ENCODE data around the gene MXRA8.
A peak's percentile ranks its signal among the peaks of the same experiment; 100 is the strongest.

MXRA8 gene

DNA sequence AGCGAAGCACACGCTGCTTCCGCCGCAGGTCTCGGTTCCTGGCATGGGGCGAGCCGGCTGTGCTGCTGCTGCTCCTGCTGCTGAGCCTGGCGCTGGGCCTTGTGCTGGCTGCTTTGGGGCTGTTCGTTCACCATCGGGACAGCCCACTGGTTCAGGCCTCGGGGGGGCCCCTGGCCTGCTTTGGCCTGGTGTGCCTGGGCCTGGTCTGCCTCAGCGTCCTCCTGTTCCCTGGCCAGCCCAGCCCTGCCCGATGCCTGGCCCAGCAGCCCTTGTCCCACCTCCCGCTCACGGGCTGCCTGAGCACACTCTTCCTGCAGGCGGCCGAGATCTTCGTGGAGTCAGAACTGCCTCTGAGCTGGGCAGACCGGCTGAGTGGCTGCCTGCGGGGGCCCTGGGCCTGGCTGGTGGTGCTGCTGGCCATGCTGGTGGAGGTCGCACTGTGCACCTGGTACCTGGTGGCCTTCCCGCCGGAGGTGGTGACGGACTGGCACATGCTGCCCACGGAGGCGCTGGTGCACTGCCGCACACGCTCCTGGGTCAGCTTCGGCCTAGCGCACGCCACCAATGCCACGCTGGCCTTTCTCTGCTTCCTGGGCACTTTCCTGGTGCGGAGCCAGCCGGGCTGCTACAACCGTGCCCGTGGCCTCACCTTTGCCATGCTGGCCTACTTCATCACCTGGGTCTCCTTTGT, 24.7 kb downstream of the MXRA8 start:
- DNase-seq = no peak

DNA sequence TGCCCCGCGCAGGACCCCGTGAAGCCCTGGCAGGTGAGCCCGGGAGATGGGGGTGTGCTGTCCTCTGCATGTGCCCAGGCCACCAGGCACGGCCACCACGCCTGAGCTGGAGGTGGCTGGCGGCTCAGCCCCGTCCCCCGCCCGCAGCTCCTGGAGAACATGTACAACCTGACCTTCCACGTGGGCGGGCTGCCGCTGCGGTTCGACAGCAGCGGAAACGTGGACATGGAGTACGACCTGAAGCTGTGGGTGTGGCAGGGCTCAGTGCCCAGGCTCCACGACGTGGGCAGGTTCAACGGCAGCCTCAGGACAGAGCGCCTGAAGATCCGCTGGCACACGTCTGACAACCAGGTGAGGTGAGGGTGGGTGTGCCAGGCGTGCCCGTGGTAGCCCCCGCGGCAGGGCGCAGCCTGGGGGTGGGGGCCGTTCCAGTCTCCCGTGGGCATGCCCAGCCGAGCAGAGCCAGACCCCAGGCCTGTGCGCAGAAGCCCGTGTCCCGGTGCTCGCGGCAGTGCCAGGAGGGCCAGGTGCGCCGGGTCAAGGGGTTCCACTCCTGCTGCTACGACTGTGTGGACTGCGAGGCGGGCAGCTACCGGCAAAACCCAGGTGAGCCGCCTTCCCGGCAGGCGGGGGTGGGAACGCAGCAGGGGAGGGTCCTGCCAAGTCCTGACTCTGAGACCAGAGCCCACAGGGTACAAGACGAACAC, 25.4 kb downstream of the MXRA8 start:
- DNase-seq = no peak

DNA sequence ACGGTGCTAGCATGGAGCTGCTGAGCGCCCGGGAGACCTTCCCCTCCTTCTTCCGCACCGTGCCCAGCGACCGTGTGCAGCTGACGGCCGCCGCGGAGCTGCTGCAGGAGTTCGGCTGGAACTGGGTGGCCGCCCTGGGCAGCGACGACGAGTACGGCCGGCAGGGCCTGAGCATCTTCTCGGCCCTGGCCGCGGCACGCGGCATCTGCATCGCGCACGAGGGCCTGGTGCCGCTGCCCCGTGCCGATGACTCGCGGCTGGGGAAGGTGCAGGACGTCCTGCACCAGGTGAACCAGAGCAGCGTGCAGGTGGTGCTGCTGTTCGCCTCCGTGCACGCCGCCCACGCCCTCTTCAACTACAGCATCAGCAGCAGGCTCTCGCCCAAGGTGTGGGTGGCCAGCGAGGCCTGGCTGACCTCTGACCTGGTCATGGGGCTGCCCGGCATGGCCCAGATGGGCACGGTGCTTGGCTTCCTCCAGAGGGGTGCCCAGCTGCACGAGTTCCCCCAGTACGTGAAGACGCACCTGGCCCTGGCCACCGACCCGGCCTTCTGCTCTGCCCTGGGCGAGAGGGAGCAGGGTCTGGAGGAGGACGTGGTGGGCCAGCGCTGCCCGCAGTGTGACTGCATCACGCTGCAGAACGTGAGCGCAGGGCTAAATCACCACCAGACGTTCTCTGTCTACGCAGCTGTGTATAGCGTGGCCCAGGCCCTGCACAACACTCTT, 26.2 kb downstream of the MXRA8 start:
- DNase-seq = no peak

DNA sequence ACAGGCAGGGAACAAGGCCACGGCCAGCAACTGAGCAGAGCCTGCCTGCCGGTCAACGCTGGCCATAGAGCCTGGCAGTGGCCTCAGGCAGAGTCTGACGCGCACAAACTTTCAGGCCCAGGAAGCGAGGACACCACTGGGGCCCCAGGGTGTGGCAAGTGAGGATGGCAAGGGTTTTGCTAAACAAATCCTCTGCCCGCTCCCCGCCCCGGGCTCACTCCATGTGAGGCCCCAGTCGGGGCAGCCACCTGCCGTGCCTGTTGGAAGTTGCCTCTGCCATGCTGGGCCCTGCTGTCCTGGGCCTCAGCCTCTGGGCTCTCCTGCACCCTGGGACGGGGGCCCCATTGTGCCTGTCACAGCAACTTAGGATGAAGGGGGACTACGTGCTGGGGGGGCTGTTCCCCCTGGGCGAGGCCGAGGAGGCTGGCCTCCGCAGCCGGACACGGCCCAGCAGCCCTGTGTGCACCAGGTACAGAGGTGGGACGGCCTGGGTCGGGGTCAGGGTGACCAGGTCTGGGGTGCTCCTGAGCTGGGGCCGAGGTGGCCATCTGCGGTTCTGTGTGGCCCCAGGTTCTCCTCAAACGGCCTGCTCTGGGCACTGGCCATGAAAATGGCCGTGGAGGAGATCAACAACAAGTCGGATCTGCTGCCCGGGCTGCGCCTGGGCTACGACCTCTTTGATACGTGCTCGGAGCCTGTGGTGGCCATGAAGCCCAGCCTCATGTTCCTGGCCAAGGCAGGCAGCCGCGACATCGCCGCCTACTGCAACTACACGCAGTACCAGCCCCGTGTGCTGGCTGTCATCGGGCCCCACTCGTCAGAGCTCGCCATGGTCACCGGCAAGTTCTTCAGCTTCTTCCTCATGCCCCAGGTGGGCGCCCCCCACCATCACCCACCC, 27.0 kb downstream of the MXRA8 start, which contains the start of gene TAS1R3:
TSS of gene TAS1R3 (plus strand) at position 213 of the 898 bp plus-strand sequence. CDS start at position 279, 66 bp downstream.
- DNase-seq = no peak

DNA sequence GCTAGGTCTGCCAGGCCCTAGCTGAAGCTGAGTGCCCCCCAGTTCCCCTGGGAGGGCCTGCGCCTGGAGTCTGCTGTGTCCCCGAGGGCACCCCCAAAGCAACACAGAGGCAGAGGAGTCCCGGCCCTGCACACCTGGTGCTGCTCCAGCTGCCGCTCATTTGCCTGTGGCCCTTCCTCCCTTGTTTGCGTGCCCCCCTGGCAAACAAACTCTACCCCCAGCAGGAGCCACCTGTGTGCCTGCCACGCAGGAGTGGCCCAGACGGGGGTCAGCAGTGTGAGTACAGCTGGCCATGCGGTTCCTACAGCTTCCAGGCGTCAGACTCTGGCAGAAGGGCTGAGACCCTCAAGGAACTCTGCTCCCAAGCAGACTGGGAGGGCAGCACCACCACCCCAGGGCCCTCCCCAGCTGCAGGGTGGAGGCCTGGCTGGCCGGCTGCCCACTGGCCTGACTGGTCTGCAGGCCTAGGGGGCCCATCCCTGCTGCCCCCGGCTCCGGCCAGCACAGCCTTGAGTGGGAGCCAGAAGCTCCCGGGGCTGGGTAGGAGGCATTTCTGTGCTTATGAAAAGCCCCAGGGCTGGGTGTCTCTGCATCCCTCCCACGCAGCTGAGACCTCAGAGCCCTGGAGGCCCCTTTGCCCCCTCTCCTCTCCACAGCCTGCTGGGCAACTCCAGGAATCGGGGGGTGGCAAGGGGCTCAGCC, 27.8 kb downstream of the MXRA8 start:
- no peak for DNase-seq

DNA sequence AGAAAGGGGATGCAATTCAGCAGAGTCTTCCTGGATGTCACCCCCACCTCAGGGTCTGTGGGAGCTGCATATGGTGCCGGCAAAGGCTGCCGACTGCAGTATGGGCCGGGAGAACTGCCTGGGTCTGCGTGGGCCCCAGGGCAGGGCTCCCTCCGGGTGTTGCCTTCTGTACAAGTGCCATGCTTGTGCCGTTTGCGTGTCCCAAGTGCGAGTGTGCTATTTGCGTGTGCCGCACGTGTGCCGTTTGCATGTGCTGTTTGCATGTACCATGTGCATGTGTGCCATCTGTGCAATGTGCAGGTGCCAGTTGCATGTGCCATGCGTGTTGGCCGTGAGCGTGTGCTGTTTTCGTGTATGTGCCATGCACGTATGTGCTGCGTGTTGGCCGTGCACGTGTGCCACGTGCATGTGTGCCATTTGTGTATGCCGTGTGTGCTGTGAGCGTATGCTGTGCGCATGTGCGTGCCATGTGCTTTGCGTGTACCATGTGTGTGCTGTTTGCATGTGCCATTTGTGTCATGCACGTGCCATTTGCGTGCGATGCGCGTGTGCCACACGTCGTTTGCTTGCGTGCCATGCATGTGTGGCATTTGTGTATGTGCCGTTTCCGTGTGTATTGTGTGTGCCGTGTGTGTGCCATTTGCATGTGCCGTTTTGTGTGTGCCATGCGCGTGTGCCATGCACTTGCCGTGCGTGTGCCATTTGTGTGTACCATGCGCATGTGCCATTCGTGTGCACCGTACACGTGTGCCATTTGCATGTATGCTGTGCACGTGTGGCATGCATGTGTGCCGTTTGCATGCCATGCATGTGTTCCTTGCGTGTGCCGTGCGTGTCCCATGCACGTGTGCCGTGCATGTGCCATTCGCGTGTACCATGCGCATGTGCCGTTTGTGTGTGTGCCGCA, 28.8 kb downstream of the MXRA8 start:
- no peak for DNase-seq

DNA sequence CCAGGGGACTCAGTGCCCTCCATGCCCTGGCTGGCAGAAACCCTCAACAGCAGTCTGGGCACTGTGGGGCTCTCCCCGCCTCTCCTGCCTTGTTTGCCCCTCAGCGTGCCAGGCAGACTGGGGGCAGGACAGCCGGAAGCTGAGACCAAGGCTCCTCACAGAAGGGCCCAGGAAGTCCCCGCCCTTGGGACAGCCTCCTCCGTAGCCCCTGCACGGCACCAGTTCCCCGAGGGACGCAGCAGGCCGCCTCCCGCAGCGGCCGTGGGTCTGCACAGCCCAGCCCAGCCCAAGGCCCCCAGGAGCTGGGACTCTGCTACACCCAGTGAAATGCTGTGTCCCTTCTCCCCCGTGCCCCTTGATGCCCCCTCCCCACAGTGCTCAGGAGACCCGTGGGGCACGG, 30.1 kb downstream of the MXRA8 start:
- DNase-seq = no peak

DNA sequence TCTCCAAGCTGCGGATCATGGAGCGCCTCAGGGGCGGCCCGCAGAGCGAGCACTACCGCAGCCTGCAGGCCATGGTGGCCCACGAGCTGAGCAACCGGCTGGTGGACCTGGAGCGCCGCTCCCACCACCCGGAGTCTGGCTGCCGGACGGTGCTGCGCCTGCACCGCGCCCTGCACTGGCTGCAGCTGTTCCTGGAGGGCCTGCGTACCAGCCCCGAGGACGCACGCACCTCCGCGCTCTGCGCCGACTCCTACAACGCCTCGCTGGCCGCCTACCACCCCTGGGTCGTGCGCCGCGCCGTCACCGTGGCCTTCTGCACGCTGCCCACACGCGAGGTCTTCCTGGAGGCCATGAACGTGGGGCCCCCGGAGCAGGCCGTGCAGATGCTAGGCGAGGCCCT, 31.1 kb downstream of the MXRA8 start:
- DNase-seq = no peak

DNA sequence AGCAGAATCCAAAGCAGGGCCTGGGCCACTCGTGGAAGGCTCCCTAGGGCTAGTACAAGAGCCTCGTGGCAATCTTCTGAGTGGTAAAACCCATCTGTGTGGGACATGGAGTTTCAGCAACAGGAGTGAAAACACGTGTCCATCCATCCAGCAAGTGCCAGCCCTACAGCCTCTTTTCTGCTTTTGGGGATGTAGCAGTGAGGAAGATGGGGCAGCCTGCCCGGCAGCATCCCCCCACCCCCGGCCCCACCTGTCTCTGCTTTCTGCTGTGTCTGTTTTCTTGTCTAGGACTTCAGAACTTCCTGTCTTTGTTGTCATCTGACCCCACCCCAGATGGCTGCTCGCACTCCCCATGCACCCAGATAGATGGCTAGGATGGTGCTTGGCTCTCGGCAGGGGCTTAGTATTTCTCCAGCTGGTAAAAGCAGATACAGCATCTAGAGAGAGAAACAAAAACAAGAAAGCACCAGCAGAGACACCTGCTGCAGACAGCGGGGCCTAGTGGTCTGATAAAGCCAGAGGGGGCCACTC, 32.2 kb downstream of the MXRA8 start:
- no peak for DNase-seq

DNA sequence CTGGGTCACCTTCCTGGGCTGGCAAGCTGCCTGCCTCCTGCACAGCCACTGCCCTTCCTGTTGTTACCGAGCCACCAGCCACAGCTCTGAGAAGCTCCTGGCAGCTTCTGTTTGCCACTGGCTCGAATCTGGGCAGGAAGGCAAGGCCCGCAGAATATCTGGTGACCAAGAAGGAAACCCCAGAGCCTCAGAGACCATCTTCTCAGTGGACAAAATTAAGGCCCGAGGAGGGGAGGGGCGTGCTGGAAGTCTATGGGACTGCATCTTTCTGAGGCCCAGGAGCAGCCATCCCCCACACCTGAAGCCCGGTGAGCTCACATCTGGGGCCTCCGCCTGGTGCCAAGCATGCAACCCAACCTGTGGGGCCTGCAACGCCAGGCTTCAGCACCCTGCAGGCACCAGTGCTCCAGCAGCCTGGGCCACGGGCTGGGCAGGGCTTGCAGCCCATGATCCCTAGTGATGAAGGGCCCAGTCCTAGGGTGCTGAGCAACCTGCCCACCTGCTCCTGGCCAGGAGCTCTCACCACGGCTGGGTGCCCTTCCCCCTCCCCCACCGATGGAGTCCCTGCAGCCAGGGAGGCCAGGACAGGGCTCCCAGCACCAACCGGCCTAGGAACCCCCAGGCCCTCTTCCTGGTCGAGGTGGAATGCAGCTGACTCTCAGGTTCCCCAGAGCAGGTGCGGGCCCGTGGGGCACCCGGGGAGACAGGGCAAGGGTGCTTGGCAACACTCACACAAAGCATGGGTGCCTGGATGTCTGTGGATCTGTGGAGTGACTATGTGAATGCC, 32.9 kb downstream of the MXRA8 start:
- no peak for DNase-seq

DNA sequence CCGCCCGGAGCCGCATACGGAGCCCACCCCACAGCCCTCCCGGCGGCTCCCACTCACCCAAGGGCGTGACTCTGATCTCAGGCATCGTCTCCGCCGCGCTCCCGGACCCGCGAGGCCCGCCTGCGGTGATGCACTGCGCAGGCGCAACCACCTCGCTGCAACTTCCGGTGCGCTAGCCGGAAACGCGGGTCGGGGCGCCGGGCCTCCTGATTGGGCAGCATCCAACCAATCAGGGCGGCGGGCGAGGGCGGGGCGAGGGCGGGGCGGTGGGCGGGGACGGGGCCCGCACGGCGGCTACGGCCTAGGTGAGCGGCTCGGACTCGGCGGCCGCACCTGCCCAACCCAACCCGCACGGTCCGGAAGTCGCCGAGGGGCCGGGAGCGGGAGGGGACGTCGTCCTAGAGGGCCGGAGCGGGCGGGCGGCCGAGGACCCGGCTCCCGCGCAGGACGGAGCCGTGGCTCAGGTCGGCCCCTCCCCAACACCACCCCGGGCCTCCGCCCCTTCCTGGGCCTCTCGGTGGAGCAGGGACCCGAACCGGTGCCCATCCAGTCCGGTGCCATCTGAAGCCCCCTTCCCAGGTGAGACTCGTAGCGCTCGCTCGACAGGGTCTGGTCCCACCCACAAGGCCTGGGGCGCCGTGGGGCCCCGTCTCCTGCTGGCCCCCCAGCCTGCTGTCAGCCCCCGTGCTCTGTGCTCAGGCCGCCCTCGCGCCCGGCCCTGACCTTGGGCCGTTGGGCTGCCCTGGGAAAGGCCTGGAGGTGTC, 33.6 kb downstream of the MXRA8 start, which contains the start of the genes CPTP and INTS11:
TSS of gene CPTP (plus strand) at position 279 of the 764 bp plus-strand sequence. CDS start 2,109 bp downstream, outside the sequence.
TSS of gene INTS11 (minus strand) at position 137 of the 764 bp plus-strand sequence. CDS start at position 85, 52 bp downstream.
- peak; percentile 46 for DNase-seq

DNA sequence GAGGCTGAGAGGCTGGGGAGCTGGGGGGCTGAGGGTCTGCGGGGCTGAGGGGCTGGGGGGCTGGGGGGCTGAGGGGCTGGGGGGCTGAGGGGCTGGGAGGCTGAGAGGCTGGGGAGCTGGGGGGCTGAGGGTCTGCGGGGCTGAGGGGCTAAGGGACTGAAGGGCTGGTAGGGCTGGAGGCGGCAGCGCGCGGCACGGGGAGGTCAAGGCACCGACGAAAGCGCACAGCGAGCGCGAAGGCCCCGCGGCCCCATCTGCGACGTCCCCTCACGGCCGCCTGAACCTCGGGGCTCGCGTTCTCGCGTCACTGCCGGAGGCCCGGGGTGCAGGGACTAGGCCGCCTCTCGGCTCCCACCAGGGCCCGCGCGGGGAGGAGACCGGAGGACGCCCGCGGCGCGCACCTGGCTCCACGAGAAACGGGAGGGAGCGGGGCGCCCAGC, 34.3 kb downstream of the MXRA8 start:
- DNase-seq = no peak

DNA sequence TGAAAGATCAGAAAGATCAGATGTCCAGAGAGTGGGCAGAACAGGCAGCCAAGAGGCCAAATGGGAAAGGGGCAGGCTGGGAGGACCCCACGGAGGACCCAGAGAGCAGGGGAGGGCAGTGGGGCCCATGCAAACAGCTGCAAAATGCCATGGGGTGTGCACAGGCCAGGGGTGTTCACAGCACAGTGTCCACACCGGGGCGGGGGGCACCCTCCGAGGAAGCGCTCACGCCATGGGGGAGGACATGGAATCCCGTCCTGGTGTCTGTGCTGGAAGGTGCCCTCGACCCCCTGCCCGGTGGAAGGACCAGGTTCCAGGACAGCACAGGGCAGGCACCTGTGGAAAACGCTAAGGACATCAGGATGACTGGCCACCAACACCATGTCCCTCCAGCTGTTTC, 35.4 kb downstream of the MXRA8 start:
- DNase-seq = no peak

DNA sequence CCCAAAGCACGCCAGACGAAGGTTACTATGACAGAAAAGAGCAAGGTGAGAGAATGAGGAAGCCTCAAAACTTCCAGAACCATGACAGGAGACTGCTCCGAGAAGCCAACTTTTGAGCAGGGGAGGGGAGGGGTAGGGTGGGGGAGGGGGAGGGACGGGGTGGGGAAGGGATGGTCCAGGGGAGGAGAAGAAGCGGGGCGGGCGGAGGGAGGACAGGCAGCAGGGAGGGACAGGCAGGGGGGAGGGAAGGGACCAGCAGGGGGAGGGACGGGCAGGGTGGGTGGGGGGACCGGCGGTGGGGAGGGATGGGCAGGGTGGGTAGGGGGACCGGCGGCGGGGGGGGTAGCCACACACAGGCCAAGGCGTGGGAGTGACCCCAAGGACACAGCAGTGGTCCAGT, 35.9 kb downstream of the MXRA8 start:
- no peak for DNase-seq

DNA sequence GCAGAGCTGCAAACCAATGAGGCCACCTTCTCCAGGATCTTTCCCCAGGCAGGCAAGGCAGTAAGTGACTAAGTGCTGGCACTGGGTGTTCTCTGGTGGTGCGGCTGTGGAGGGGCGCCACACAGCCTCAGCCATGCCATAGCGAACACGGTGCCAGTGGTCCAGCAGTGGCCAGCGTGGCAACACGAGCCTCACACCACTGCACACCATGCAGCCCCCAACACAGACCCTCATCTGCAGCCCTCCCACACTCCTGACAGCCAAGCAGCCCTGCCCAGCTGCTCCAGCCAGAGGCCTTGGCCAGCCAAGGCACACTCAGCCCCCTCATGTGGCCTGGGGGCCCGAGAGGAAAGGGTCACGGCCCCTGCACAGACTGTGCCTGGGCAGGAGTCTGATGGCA, 36.9 kb downstream of the MXRA8 start:
- DNase-seq = no peak

DNA sequence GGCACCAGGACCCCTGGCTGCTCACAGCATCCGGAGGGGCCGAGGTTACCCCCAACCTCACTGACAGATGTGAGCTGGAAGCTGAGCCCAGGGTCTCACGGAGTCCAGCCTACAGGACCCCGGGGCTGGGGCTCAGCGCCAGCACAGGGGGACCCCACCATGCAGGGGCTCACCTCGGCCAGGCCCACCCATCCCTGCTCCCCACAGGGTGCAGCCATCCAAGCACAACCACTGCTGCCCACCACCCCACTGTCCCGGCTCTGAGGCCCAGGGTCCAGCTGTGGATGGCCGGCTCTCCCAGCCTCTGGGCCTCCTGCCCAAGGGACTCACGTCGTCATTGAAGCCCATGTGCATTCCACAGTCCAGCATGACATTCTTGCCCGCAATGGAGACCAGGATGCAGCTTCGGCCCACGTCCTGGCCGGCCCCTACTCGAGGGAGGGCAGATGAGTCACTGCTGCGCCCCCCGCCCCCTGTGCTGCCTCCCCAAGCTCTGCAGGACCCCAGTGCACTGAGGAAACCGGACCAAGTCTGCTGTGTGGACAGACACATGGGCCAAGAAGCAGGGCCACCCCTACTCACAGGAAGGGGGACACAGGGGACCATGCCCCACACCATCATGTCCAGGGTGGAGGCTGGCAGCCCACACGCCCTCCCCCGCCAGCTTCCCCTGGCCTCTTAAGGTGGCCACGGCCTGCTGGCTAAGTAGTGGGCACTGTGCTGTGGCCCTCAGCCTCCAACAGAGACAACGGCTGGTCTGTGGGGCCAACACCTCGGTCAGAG, 37.5 kb downstream of the MXRA8 start:
- DNase-seq = no peak

DNA sequence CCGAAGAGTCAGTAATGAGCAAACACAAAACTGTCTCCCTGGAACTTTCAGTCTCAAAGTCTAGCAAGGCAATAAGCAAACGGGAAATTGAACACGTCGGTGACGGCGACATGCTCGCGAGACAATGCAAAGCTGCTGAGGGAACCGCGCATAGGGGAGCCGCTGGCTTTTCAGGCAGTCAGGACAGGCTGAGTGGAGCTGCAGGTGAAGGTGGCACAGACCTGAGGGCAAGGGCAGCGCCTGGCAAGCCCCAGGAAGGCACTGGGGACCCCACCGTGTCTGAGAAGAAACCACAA, 38.8 kb downstream of the MXRA8 start:
- DNase-seq = no peak
